Tibial nerve (tissue), 3 donors: Measurements from ENCODE around the gene TBC1D5.

Source experiments
- CTCF ChIP-seq, 5 experiments: fragments of 200-600 bp in 3 of 5; fragments of 450-650 bp in 2 of 5; sonication (generic) in 3 of 5; IDR thresholded peaks; one replicate each; pipeline ENCODE4 v1.5.1; 2016 to 2019; ENCODE audit warnings: antibody characterized with exemption in 5 of 5, mild to moderate bottlenecking in 3 of 5, moderate library complexity in 2 of 5
- POLR2A ChIP-seq, 2 donors: fragments of 450-650 bp; IDR thresholded peaks; one replicate each; pipeline ENCODE4 v1.6.1; 2017; ENCODE audit warnings: antibody characterized with exemption in 2 of 2, mild to moderate bottlenecking in 2 of 2, moderate library complexity in 2 of 2

- TF ChIP-seq POLR2A (IDR thresholded peaks at IDR 0.05) = no peak
- TF ChIP-seq CTCF (IDR thresholded peaks at IDR 0.05) = no peak
Observed at GRCh38 chr3:17535274-17535673, 207.2 kb downstream of the TBC1D5 start.
